DMS53 (cell line): ENCODE measurements around the gene NINL.
"Not testable (repeated sequence)": the region's sequence is repeated elsewhere in the genome, so short reads cannot be mapped to it uniquely, and the experiment has no call there.

ENCODE experiments used
- DNase-seq: peaks from one replicate; lab custom pipeline; 2025; lab: John Stamatoyannopoulos, UW

NINL gene

DNA sequence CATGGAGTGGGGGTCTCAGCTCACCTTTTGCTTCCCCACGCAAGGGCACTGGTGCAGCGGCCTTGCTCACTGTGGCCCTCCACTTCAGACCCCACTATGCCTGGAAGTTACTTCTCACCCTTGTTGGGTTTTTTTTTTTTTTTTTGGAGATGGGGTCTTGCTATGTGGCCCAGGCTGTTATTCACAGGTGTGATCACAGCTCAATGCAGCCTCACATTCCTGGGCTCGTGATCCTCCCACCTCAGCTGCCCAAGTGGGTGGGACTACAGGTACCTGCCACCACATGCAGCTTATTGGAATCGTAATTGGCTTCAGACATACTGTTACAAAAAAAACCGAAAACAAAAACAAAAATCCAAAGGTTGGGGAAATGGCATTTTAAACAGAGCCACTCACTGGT is 32.4 kb downstream of the NINL start:
- no peak for DNase-seq

DNA sequence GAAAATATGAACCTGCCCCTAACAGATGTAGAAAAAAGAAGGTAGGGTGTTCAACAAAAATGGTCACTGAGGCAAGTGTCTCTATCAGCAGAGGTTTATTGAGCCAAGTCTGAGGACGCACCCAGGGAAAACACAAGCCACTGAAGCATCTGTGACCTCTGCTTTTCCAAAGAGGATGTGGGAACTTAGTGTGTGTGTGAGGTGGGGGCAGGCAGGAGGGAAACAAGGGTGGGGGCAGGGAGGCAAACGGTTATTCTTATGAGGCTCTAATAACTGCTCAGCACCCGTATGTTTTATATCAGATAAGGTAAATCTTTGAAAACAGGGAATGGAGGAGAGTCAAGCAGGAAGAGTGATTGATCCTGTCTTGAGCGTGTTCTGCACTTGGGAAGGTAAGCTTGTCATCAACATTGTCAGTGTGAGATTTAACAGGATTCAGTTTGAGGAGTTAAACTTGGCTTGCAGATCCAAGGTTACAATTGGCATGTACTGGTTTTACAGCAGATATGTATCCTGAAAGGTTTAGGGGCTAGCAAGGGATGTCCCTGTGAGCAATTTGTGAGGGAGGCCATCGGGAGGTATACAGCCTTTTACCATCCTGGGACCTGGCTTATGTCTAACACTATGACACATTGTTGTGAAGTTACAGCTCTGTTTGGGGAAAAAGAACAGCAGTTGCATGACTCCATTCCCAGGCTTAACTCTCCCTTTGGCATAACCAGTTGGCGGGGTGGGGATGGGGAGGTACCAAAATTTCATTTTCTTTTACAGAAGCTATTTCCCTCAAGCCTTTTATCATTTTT is 33.7 kb downstream of the NINL start:
- no peak for DNase-seq

DNA sequence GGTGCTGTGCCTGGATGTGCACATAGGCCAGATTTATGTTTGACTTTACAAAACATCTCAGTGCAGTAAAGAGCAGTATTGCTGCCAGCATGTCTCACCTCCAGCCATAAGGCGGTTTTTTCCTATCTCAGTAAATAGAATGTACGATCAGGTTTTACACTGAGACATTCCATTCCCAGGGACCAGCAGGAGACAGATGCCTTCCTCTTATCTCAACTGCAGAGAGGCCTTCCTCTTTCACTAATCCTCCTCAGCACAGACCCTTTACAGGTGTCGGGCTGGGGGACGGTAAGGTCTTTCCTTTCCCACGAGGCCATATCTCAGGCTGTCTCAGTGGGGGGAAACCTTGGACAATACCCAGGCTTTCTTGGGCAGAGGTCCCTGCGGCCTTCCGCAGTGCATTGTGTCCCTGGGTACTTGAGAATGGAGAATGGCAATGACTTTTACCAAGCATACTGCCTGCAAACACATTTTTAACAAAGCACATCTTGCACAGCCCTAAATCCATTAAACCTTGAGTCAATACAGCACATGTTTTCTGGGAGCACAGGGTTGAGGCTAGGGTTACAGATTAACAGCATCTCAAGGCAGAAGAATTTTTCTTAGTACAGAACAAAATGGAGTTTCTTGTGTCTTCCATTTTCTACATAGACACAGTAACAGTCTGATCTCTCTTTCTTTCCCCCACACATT is 34.5 kb downstream of the NINL start:
- not testable (repeated sequence) for DNase-seq

DNA sequence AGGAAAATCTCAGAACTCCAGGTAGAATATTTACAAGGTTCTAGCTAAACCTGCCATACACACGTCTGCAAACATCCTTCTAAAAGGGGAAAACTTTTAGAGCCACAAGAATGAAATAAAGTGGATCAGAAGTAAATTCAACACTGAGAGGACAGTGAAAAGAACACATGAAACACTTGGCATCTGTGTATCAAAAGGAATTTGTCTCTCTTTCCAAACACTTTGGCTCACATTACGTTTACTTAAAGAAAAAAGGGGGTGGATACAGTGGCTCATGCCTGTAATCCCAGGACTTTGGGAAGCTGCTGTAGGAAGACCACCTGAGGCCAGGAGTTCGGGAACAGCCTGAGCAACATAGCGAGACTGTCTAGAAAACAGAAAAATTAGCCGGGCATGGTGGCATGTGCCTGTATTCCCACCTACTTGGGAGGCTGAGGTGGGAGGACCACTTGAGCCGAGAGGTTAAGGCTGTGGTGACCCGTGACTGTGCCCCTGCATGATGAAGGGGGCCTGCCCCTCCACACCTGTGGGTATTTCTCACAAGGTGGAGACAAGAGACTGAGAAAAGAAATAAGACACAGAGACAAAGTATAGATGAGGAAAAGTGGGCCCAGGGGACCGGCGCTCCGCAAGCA is 35.4 kb downstream of the NINL start:
- no peak for DNase-seq

DNA sequence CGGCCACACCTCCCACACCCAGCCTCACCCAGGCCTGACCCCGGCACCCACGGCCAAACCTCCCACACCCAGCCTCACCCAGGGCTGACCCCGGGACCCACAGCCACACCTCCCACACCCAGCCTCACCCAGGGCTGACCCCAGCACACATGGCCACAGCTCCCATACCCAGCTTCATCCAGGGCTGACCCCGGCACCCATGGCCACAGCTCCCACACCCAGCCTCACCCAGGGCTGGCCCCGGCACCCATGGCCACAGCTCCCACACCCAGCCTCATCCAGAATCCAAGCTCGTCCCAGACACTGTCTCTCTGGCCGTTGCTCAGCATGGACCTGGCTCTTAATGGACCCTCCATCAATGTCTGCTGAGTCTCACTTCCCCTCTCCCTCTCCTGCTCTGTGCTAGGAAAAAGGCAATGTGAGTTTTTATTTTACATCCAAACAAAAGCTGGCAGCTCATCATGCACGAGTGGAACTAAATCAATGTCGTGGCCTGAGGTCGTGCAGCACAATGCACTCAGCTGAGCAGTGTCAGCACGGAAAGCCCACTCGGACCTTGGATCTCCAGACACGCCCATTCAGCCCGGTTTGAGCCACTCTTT is 36.1 kb downstream of the NINL start:
- no peak for DNase-seq

DNA sequence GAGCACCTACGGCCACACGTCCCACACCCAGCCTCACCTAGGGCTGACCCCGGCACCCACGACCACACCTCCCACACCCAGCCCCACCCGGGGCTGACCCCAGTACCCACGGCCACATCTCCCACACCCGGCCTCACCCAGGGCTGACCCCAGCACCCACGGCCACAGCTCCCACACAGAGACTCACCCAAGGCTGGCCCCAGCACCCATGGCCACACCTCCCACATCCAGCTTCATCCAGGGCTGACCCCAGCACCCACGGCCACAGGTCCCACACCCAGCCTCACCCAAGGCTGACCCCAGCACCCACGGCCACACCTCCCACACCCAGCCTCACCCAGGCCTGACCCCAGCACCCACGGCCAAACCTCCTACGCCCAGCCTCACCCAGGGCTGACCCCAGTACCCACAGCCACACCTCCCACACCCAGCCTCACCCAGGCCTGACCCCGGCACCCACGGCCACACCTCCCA is 36.7 kb downstream of the NINL start:
- DNase-seq, result no peak

DNA sequence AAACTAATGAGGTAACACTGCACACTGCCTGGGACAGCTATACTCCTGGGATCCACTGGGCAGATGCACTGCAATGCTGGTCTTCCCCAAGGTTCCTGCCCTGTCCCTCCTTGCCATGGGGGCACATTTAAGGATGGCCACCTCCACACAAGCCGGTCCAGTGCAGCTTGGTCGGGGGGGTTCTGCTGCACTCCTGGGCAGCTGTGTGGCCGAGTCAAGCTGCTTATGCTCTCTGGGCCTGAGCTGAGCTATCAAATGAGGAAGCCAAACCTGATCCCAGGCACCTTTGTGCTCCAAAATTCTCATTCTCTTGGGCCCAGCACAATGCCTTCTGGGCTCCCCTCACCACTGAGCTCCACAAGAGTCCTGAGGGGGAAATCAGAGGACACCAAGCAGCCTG is 37.3 kb downstream of the NINL start:
- DNase-seq, result no peak

DNA sequence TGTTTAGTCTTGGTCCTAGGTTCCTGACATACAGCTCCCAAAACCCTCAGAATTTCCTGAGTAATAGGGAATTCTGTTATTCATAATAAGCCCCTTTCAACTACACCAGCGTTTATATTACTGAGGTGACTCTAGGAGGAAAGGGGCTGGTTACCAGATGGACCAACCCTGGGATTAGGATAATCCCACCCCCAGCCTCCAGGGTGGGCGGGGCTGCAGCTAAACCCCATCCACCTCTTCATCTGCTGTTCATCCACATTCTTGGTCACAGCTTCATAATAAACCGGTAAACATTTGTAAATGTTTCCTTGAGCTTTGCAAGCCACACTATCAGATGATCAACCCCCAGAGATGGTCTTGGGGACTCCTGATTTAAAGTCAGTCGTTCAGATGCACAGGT is 38.3 kb downstream of the NINL start:
- DNase-seq, result no peak

DNA sequence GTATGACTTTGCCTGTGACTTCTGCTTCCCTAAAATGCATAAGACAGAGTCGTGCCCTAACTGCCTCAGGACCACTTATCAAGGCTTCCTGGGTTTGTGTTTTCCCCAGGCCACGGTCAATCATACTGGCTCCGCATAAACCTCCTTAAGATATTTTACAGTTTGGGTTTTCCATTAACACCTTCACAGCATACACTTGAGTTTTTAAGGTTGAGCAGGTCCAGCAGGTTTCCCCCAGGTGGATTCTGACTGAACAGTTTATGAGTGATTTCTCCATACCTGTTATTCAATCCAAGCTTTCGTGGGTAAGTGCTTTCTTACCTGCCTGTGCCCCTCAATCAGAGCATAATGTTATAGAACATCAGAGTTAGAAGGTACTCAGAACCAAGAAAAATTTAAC is 39.3 kb downstream of the NINL start:
- no peak for DNase-seq

DNA sequence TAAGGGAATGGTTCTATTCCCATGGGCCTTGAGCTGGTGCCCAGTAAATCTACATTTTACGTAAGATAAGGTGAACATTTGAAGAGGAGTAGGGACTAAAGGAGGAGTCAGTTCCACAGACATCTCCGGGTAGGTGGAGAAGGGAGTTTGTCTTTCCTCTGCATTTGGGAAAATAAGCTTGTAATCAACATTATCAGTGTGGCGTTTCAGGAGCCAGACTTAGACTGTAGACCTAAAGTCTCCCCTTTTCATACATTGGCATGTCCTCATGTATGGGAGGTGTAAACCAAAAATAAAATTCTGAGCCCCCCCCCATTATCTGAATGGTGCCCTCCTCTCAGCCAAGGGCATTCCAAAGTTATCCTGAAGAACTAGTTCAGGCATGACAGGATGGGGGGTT is 40.2 kb downstream of the NINL start:
- no peak for DNase-seq

DNA sequence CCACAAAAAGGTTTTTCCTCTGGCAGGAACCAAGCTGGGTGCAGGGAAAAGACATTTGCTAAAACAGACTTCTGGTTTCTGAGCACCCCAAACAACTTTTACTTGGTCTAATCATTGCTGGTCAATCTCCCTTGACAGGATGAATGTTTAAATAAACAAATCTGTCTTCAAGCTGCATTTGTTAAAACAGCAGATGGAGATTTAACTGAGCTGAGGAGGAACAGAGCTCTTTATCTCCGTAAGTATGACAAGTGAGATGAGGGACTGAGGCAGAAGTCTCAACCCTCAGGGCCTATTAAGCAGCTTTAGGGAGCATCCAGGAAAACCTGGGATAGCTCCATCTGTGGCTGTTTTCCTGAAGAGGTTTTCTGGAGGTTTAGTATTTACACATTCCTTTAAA is 40.6 kb downstream of the NINL start:
- DNase-seq, result no peak

DNA sequence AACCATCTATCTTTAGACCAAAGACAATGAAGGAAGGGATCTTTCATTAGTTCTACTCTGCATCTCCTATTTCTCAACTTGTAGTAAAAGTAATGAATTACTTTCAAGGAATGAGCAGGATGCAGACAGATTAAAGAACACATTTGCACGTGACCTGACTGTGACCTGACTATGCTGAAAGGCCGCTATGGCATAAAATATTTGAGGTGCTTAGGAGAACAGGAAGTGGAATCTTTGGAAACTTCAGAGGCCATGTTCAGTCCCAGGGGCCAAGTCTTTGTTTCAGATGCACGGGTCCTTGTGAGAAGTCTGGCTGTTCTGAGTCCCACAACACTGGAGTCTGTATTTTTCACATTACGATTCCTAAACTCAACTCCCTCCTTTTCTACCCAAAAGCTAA is 41.0 kb downstream of the NINL start:
- no peak for DNase-seq

DNA sequence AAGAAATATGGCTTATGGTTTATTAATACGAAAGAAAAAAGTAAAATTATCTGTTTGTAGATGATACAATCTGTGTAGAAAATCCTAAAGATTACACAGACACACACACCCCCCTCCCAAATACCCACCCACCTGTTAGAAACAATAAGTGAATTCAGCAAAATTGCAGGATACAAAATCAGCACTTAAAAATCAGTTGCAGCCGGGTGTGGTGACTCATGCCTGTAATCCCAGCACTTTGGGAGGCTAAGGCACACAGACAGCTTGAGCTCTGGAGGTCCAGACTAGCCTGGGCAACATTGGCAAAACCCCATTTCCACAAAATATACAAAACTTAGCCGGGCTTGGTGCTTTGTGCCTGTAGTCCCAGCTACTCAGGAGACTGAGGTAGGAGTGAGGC is 42.3 kb downstream of the NINL start:
- DNase-seq, result peak; percentile 12

DNA sequence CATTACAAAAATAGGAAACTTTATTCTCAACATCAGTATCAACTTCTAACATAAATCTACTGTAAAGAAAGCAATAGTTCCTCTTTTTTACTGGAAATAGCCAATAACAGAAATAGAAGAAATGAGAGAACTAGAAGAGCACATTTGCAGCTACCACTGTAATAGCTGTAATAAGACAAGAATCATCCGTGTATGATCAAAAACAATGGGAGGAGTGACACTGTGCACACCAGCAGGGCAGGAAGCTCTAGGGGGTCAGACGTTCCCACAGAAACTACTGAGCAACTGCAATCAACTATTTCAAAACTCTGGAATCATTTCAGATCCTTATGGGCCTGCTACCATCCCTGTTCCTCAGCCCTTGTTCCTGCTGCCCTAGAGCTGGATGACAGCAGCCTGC is 43.7 kb downstream of the NINL start:
- DNase-seq, result no peak

DNA sequence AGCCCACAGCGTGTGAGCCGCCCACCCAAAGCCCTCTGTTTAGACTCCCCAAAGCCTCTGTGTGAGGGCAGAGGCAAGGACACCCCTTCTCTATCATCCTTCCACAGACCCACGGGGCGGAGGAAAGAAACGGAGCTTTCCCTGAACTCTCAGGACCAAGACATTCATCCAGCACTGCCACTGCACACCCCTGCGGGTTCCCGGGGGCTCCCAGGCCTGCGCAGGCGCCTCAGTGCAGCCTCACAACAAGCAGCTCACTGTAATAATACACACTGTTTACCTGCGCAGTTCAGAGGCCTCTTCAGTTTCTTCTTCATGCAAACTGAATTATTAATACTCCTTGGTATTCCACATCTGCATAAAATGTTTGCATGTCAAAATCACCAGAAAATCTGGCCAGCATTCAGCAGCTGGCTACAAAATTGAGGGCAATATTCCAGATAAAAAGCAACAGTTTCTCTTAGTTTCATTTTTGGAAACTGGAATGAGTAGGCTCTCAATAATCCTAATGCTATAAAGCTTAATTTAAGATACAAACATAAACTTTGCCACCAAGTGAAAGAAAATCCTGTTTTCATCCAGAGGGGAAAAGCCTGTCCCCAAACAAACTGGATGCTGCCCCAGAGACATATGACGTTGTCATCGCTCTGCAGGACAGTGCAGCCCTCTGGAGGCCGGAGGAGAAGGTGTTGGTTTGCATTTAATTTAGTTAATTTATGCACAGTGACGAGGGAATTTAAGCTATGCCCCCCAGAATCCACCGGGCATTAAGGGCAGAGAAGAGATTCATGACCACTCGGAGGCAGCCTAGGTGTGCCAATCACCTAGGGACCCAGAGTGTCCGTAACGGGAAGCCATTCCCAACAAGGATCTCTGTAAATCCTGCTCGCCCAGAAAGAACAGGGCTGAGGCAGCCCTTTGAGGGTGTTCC is 45.3 kb downstream of the NINL start:
- DNase-seq, result no peak

DNA sequence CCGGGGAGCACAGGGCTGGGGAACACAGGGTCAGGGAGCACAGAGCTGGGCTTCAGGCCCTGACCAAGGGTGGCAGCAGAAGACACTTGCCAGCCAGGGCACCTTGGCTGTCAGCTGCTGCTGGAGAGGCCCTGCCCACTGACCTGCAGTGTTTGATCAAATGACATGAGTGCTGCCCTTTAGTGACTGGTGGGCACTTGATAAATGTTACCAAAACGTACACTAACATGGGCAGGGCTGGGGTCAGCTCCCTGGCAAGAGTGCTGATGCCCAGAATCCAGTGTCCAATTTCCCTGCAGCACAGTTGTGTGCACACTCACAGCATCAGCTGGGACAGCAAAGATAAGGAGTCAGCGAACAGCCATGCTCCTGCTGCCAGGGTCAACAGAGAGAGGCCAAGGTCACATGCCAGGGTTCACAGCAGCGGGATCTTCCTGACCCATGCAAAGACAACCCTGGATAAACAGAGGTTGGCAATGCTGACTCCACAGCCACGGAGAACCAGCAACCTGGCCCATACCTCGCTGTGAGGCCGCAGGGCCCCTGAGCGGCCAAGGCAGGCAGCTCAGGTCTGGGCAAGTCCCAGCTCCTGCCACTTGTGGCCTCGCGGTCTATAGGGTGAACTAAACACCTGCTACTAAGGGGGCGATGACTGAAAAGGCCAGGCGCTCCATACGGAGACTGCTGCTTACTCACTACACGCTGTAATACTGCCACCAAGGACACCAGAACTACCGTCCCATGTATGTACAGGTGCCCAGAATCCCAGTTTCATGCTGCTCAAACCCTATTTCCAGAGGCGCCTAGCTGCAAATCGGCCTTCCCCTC is 46.3 kb downstream of the NINL start:
- DNase-seq, result peak; percentile 9

DNA sequence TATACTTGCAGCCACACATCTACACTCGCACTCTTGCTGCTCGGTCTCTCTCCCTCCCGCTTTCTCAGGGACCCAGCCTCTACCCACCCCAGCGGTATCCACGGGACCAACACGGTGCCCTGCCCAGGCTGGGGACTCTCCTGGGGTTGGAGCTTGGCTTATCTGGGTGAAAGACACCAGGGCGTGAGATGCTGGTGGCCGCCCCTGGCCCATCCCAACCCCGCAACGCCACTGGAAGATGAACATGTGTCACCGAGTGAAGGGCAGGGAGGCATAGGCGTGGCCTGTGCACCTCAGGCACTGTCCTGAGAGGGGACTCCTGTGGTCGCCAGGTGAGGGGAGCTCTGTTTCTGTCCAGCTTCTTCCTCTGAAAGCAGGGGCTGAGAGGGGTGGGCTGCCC is 47.4 kb downstream of the NINL start:
- DNase-seq, result no peak

DNA sequence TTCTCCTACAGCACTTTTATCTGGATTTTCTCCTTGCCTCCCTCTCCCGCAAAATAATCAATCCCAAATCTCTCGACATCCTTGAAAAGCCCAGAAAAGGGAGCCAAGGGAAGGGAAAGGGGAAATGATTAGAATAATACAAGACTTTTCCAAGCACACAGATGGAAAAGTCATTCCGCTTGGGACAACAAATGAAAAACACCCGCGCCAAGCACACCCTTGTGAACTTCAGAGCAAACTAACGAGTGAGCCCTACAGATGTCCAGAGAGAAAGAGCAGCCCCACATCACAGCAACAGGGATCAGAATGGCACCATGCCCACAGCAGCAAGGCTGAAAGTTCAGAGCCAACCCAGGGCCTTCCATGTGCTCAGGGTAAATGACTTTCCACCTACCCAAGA is 49.6 kb downstream of the NINL start:
- DNase-seq, result no peak

DNA sequence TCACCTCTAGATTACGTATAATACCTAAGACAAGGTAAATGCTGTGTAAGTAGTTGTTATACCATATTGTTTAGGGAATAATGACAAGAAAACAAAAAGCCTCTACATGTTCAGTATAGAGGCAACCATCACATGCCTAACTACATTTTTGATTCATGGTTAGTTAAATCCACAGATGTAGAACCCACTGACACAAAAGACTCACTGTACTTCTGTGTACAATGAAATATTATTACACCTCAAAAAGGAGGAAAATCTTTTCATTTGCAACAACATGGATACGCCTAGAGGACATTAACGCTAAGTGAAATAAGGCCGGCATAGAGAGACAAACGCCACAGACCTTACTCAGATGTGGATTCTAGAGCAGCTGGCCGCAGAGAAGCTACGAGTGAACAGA is 50.5 kb downstream of the NINL start:
- no peak for DNase-seq

DNA sequence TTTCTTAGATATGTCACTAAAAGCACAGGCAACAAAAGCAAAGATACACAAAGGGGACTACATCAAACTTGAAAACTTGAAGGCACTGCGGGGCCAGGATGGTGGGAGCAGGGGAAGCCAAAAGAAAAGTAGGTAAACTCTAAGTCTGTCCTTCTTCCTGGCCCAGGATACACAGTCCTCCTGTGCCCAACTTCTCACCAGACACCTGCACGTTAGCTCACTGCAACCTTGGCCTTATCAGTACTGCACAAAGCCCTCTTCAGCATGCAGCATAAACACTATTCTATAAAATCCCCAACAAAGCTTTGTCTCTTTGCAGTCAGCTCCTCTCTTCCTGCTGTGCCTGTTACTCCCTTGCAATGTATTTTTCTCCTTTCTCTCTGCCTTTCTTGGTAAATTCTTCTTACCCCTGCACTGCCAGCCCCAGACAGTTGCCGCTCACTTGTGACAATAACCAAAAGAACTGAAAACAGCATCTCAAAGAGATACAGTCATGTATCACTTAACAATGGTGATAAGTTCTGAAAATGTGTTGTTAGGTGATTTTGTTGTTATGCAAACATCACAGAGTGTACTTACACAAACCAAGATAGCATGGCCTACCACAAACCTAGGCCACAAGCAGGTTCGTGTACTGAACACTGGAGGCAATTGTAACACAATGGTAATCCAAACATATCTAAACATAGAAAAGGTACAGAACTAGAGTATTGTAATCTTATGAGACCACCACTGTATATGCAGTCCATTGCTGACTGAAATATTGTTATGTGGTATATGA is 51.2 kb downstream of the NINL start:
- DNase-seq, result no peak
